Epithelial cell of alveolus of lung (primary cell): ENCODE data around the gene SLC35D2. TPM values are rescaled to one million over a fixed set of nuclear protein-coding genes. Genes with fewer than 3 reads are reported as not detected.

Experiments used
- total RNA-seq: library from RNA; depleted of rRNA; stranded (reverse); fragments of >200 nt; gene quantifications from 2 replicates; pipeline ENCODE4 v1.2.1, GENCODE V29; 2015

Gene SLC35D2
- total RNA-seq: 7.8 and 23.0 TPM in 2 replicates

DNA sequence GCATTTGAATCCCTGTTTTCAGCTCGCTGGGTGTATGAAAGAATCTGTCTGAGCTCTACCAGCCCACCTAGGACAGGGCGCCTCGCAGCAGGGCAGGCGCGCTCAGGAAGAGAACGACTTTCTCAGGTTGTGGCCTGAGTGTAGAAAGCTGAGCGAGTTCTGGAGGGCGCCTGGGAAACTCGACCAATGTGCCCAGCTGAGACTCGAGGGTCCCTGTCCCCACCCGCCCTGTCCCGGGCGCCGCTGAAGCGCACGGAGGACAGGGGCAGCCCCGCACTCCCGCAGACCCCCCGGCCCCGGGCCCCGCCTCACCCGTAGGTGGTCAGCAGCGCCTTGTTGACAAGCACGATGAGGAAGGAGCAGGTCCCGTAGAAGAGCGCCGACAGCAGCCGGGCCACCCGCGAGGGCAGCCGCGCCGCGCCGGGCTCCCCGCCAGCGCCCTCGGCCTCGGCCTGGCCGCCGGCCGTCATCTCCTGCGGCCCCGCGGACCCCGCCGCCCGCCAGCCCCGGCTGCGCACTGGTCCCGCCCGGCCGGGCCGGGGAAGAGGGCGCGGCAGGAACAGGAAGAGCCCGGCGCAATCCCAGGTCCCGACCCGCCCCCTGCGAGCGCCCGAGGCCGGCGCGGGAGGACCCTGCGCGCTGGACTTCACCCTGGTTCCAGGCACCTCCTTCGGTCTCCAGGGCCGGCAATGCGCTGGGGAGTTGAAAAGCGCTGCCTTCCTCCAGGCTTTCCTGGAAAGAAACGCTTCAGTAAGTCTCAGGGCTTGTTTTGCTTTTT, at the start of gene SLC35D2:
Gene SLC35D2, minus strand, starts transcription at position 547 of the 778 bp plus-strand sequence. Its CDS starts 77 bp downstream, at position 470.

DNA sequence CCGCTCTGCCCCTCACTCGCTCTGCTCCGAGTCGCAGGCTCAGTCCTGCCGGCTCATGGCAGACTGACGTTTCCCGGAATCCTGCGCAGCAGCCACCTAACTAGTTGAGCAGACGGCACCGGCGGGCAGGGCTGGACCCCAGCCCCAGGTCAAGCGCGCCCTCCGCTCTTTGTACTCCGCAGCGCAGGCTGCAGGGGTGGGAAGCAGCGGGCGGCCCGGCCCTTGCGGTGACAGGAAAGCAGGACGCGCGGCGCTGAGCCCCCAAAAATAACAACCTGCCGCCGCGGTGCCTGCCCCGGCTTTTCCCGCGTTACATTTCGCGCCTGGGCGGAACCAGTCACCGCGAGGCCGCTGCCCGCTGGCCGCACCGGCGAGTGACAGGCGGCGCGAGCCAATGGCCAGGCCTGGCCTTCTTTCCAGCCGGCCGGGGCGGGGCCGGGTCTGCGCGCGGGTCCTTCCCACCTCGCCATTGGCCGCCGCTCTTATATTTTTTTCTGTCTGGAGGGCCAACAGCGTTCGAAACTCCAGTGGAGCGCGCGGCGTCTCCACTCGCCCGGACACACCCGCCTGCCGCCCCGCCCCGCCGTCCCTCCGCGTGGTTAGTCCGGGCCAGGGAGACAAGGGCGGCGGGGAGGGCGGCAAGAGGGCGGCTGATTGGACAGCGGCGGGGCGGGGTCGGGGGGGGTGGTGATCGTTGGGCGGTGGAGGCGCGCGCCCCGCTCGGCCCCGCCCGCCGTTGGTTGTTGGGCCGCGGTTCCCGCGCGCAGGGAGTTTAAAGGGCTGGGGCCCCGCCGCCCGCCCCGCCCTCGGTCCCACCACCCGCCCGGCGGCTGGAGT, 34.8 kb upstream of the SLC35D2 start, which contains the start of gene ZNF367:
Gene ZNF367, minus strand, starts transcription at position 288 of the 837 bp plus-strand sequence. CDS start 338 bp downstream, outside the sequence.

GRCh38 chr9:96302021-96302420, 81.5 kb downstream of the SLC35D2 start, which contains the start of gene HSD17B3:
TSS of gene HSD17B3 (minus strand) at chr9:96302176. CDS start at chr9:96302104, 72 bp downstream.

Other genes with a start within 250 kb of the SLC35D2 start
- gene HSD17B3, start 81.5 kb downstream of the SLC35D2 start, total RNA-seq: not detected in 2 replicates
- gene ZNF367, start 34.7 kb upstream of the SLC35D2 start, total RNA-seq: 2.8 and 3.2 TPM in 2 replicates
- 4.6 and 11.2 TPM in 2 replicates for gene HABP4, start 66.5 kb upstream of the SLC35D2 start, total RNA-seq
- 11.8 and 18.3 TPM in 2 replicates for gene CDC14B, start 236.1 kb upstream of the SLC35D2 start, total RNA-seq